Endothelial cell of umbilical vein (primary cell): ENCODE results near the gene PIP5K1C.

Experiments
- CTCF ChIP-seq, 2 donors: IDR thresholded peaks; 1 replicate in 1 of 2; 2 replicates in 1 of 2; pipeline ENCODE4 v1.5.1; 2011; ENCODE audit warnings: low read length in 2 of 2, mild to moderate bottlenecking in 2 of 2, moderate library complexity in 2 of 2, control low read depth in 1 of 2, inconsistent platforms in 1 of 2, low read depth in 1 of 2; ENCODE audit not compliant: insufficient read depth in 1 of 2; ENCODE audit errors: extremely low read depth in 1 of 2
- EZH2 ChIP-seq: IDR thresholded peaks from 2 replicates; pipeline ENCODE4 v1.6.1; 2012; ENCODE audit warnings: borderline replicate concordance, low read depth, mild to moderate bottlenecking, moderate library complexity, low read length, inconsistent platforms; ENCODE audit not compliant: severe bottlenecking
- FOS ChIP-seq: IDR thresholded peaks from 2 replicates; pipeline ENCODE4 v1.6.1; 2011; ENCODE audit warnings: mild to moderate bottlenecking, low read length, moderate library complexity, borderline replicate concordance; ENCODE audit not compliant: insufficient read depth
- GATA2 ChIP-seq: IDR thresholded peaks from 2 replicates; pipeline ENCODE4 v1.7.0; 2011; ENCODE audit warnings: low read depth, mild to moderate bottlenecking, moderate library complexity, mixed read lengths, low read length; ENCODE audit not compliant: insufficient read length, insufficient read depth
- JUN ChIP-seq: IDR thresholded peaks from 2 replicates; pipeline ENCODE4 v1.6.1; 2011; ENCODE audit warnings: borderline replicate concordance, low read depth; ENCODE audit not compliant: insufficient read length, insufficient read depth
- MAX ChIP-seq: IDR thresholded peaks from 2 replicates; pipeline ENCODE4 v1.6.1; 2011; ENCODE audit not compliant: insufficient read depth, insufficient read length
- MYC ChIP-seq: IDR thresholded peaks from one replicate; pipeline ENCODE4 v1.6.1; 2011; ENCODE audit warnings: mild to moderate bottlenecking, low read depth, low read length
- POLR2A ChIP-seq: IDR thresholded peaks from 2 replicates; pipeline ENCODE4 v1.6.1; 2012; ENCODE audit warnings: low read depth, mild to moderate bottlenecking, control low read depth, low read length
- POLR2AphosphoS5 ChIP-seq: IDR thresholded peaks from 2 replicates; pipeline ENCODE4 v1.6.1; 2012; ENCODE audit warnings: low read depth, mild to moderate bottlenecking, control low read depth, low read length, moderate library complexity; ENCODE audit not compliant: insufficient read depth

- TF ChIP-seq CTCF (IDR thresholded peaks at IDR 0.05; ENCODE audit: extremely low read depth in 1 of 2, insufficient read depth in 1 of 2, low read depth in 1 of 2, low read length in 2 of 2) (no peak), POLR2A (no peak), JUN (no peak), EZH2 (no peak), POLR2AphosphoS5 (no peak), GATA2 (no peak), MYC (no peak), FOS (no peak), MAX (no peak)
Measured at GRCh38 chr19:3733549-3734309, 33.5 kb upstream of the PIP5K1C start.
